Non-pigmented ciliary epithelial cell (primary cell): ENCODE results near the gene SLC9C2.
"Not testable (repeated sequence)": the region's sequence is repeated elsewhere in the genome, so short reads cannot be mapped to it uniquely, and the experiment has no call there.

ENCODE experiments used
- DNase-seq: peaks from one replicate; pipeline ENCODE4 v3.0.0-alpha.2; 2010; ENCODE audit warnings: low read depth

Gene SLC9C2

DNA sequence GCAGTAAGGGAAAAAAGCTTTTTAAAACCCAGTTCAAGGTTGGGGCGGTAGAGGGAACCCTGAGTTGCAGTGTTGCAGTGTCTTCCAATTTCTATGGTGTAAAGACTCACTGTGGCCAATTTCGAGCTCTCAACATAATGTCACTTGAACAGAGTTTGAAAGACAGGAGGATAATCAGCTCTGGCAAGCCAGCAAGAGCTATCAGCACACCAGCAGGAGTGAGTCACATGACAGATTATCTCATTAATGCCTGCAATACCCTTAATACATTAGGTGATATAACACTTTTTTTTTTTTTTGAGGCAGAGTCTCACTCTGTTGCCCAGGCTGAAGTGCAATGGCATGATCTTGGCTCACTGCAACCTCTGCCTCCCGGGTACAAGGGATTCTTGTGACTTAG, 22.8 kb downstream of the SLC9C2 start:
- no peak for DNase-seq

DNA sequence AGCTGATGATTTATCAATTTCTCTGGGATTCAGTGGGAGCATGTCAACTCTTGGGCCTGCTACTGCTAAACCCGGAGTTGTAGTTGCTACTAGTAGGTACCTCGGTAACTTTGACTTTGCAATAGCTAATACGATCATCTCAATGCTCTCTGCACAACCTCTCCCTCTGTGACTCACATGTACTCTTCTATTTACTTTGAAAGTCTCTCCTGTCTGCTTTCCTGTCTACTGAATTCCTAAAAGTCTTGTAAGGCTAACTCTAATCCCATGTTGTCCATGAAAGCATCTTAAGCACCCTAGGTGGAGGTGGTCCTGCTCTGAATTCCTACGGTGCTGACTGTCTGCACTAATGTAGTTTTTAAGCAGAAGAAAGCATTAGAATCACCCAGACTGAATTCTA, 29.3 kb downstream of the SLC9C2 start:
- no peak for DNase-seq

DNA sequence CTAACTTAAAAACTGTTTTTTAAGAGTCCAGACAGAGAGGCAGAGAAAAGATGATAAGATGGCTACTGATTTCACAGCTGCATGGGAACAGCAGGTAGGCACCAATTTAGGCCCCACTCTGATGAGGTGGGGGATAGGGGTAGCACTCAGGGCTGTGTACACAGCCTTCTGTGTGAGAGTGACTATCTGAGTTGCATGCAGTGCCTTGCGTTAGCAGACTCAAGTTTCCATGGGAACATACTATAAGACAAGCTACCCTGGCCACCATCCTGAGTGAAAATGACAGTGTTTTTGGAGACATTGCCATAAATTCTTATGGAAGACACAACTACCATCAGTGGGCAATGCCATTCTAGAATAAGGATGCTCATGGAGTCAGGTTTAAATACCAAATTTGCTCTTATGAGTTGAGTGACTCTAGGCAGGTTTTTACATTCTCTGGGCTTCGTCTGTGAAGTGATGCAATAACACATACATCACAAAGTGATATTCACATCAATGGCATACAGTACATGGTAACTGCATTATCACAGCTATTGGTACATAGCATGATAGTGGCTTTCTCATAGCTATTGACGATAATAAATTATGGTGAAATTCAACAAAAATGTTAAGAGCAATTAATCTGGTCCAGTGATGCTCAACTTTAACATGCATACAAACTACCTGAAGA, 30.5 kb downstream of the SLC9C2 start:
- no peak for DNase-seq

DNA sequence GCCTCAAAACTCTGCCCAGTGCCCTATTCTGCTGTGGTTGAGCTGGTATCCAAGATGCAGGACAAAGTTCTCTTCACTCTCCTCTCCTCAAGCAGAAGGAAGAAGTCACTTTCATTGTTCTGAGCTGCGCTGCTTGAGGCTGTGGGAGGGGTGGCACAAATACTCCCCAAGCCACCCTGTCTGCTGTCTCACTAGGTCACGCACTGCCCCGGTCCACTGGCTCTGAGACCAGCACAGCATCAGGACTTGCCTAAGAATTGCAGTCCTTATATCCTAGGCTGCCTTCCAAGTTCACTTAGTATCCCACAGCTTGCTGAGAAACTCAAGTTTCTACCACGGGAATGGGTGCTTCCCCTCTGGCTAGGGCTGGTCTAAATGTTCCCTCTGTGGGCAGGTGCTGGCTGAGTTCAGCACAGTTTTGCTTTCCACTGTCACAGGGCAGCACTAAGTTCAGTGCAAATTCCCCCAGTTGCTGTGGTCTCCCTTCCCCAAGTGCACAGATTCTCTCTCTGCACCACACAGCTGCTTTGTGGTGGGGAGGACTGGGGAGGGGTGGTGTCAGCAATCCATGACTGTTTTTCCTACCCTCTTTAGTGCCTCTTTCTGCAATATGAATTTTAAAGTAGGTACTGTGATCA, 32.4 kb downstream of the SLC9C2 start:
- DNase-seq, result no peak

DNA sequence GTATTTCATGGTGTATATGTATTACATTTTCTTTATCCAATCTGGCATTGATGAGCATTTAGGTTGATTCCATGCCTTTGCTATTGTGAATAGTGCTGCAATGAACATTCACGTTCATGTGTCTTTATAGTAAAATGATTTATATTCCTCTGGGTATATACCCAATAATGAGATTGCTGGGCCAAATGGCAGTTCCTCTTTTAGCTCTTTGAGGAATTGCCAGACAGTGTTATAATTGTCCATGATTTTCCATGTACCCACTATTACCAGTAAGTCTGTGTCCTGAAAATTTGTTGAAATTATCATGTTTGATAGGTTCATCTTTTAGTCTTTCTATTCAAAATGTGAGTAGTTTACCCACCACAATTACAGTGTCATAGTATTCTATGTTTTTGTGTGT, 34.4 kb downstream of the SLC9C2 start:
- DNase-seq, result no peak

DNA sequence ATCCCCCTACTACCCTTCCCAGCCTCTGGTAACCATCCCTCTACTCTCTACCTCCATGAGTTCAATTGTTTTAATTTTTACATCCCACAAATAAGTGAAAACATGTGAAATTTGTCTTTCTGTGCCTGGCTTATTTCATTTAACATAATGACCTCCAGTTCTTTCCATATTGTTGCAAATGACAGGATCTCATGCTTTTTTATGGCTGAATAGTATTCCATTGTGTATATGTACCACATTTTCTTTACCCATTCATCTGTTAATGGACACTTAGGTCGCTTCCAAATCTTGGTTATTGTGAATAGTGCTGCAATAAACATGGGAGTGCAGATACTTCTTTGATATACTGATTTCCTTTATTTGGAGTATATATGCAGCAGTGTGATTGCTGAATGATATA, 39.0 kb downstream of the SLC9C2 start:
- not testable (repeated sequence) for DNase-seq

DNA sequence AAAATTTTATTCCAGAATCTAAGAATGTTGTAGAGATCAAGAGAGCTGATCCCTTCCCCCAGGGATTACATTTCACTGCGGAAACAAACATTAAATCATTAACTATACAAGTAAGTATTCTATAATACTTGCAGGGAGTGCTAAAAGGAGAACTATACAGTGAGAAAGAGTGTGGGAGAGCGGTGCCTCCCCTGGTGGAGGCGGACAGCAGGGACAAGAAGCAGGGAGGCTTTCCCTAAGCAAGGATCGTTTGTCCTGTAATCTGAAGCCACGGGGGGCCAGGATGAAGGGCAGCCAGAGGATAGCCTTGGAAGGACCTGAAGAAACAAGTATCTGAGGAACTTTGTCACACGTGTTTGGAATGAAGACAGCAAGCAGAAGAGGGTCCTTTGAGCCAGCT, 40.1 kb downstream of the SLC9C2 start:
- no peak for DNase-seq

DNA sequence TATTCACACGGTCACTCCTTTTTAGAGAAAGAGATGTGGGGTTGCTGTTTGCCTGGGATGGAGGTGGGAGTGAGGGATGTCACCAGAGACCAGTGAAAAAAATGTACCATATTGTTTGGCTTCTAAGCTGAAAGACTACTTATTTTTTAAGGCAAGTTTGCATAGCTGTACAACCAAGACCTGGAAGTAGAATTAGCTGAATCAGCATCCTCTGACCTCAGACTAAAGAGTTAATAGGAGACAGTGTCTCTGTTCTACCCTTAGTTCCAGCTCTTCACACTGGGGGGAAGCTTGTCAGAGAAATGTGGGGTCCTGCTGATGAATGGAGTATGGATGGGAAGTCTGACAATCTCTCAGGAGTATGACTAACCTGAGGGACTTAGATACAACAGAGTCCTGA, 41.6 kb downstream of the SLC9C2 start:
- no peak for DNase-seq

DNA sequence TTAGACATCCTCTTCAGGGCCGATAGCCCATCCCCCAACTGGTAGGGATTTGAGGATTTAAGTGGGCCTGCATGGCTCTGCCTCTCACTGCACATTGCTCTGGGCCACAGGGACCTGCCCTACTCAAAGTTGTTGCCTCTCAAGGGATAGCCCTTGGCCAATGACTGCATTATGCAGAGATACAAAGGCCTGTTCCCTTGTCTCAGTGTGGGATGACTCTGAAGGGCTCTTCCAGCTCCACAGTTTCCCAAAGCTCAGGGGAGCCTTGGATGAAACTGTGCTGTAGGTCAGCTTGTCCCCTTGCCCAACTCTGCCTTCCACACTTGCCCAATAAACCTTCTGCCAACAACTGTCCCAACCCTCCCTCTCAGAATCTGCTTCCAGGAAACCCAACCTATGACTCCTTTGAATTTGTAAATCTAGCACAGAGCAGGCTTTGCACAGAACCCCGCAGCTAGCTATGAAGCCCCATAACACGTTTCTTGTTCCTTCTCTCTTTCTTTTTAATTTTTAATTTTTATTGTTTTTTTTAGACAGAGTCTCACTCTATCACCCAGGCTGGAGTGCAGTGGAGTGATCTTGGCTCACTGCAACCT, 42.5 kb downstream of the SLC9C2 start:
- no peak for DNase-seq

DNA sequence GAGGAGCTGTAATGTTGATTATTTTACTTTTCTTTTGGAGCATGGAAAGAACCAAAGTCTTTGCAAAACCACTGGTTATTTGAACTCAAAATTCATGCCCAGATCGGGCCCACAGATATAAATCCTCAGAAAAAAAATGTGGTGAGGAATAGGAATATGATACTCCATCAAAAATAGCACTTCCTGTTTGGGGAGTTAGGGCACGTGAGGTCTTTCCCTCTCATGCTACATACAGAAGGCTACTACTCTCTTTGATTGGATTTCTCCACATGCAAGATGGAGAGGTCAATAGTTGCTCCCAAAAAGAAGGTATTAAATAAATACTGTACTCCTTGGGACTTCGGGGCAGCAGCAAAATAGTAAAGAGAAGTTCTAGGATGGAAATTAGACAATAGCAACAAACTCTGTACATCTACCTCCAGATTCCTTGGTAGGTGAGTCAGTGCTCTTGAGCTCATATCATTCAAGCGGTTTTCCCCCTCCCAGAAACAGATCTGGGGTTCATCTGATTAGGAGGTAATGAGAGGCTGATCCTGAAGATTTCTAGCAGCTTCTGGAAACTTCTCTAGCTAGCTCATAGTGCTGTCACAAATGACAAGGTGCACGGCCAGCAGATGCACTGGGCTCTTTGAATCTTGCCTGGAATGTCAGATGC, 47.1 kb downstream of the SLC9C2 start:
- DNase-seq, result no peak

DNA sequence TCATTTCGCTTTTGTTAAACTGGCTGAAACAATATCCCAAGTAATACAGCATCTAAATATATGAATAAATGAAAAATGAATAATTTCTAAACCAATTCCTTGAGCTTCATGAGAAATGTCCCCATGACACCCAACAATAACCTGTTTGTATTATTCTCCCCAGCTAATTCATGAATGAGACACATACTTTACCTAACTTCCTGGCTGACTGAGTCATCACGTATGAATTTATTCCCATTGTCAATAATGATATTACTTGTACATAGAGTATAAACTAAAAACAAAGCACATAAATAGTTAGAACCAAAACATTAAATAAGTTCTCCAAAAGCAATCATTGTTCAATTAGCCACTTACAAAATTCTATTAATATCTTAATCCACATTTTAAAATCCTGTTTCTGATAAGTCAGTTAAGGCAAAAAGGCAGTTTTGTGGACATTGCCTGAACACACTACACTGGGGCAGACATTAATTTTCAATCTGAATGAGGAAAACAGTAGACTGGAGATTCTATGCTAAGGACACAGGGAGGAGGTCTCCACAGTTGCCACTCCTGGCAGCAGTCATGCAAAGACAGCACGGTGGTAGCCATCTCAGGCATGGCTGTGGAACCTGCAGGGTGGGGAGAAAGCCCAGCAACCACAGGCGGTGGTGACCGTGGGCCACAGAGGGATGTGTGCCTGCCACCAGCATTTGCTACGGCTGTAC, 48.2 kb downstream of the SLC9C2 start:
- no peak for DNase-seq

DNA sequence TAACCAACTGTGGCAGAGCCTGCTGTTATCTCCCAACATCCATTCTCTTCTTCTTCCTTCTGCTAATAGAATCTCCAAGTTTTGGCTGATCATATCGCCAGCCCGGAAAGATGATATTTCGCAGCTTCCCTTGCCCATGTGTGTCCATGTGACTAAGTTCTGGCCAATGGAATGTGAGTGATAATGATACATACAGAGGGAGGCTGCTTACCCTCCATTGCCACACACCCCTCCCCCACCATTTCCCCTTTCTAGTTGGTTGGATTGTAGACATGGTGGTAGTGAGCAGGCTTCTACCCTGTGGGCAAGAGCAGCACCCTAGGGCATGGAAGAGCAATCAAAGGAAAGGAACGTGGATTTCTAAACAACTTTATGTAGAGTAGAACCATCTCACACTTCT, 48.8 kb downstream of the SLC9C2 start:
- DNase-seq, result no peak

DNA sequence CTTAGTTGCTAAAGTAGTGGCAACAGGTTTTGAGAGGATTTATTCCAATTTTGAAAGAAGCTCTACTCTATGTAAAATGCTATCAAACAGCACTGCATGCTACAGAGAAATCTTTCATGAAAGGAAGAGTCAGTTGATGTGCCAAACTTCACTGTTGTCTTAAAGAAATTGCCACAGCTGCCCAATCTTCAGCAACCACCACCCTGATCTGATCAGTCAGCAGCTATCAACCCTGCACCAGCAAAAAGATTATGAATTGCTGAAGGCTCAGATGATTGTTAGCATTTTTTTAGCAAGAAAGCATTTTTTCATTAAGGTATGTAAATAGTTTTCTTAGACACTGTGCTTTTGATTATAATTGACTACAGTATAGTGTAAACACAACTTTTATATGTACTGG, 49.6 kb downstream of the SLC9C2 start:
- no peak for DNase-seq

DNA sequence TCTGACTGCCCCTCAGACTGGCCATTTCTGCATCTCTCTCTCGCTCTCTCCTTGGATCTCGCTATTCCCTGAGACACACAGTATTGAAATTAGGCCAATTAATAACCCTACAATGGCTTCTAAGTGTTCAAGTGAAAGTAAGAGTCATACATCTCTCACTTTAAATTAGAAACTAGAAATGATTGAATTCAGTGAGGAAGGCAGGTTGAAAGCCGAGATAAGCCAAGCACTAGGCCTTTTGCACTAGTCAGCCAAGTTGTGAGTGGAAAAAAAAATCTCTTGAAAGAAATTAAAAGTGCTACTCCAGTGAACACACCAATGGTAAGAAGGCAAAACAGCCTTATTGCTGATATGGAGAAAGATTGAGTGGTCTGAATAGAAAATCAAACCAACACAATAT, 51.2 kb downstream of the SLC9C2 start:
- DNase-seq, result no peak

DNA sequence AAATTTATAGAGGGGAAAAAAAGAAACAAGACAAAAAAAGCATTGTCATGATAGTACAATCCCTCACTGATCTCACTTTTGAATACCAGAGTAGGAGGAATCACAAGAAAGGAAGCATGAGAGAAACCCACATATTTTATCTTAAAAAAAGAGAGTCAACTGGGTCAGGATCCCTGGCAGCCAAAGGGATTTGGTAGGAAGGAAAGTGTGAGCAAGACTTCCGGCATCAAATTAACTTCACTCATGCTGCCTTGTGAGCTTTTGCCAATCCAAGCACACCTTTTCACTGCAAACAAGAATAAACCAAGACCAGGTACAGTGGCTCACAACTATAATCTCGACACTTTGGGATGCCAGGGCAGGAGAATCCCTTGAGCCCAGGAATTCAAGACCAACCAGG, 53.1 kb downstream of the SLC9C2 start:
- no peak for DNase-seq

DNA sequence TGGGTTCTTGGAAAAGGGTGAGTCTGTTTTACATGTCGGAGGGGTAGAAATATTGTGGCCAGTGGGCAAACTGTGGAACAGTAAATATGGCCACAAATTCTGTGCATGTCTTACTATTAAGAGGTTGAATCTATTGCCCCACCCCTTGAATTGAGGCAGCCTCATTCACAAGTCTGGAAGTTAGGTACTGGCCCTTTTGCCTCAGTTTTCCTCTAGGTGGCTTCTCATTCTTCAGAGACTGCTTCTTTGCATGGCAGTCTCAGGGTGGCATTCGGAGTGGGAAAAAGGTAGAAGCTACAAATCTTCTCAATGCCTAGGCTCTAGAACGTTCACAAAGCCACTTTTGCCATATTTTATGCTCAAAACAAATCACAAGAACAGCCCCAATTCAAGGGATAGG, 57.2 kb downstream of the SLC9C2 start:
- DNase-seq, result no peak

DNA sequence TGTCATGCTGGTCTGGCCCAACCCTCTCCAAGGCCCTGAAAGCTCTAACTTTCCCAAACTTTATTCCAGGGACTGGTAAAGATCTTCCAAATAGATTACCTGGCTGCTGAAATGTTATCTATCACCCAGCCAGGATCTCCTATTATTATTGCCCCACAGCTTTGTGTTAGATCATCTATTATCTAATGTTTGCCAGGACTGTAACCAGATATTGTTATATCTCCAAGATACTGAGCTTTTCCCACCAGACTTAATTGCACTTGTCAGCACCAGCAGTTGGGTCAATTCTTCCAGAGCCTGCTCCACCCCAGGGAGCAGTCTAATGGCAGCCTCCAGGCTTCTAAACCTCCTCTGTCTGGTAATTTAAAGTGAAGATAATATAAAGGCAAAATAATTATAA, 66.6 kb downstream of the SLC9C2 start:
- DNase-seq, result no peak

DNA sequence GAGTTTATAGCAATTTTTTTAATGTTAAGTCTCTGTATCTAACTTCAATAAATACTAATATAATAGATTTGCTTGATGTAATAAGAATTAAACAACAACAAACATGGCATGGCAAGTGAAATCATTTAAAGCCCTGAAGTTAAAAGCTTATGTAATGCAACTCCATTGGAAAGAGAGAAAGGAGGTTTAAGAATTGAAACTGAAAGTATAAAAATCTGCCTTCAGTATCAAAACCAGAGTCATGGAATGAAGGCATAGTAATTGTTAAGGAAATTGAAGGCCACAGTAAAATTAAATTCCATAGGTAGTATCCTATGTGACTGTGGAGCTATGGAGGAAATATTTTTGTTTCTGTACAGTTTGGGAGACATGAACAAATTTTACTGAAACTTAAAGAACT, 70.6 kb downstream of the SLC9C2 start:
- no peak for DNase-seq

DNA sequence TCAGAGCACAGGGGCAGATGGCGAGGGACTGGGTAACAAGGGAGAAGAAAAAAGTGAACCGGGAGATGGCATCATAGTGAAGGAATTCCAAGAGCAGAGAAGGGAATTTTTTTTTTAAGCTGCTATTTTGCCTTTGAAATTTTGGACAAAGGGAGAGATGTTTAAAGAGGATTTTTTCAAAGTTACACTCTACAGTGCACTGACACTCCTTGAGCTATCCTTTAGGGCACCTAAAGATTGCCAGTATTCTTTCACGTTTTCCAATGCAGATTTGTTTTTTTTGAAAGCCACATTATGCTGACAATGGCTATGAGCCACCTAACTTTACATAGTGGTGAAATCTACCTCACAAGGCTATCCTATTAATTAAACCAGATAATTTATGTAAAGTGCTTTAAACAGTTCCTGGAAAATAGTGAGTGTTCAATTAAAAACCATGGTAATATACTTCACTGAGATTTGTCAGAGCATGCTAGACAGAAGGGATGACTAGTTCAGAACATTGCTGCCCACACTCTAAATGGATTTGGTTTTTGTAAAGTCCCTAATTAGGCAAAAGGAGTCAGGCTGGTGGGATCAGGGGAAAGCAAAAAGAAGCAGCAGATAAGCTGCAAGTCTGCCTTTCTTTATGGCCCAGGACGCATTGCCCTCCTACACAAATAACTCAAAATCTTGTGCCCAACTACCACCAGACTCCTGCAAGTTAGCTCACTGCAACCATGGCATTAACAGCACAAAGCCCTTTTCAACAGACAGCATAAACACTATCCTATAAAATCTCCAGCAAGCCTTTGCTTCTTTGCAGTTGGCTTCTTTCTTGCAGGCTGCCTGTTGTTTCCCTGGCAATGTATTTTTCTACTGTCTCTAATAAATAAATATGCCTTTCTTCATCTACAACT, 71.8 kb downstream of the SLC9C2 start:
- DNase-seq, result no peak

DNA sequence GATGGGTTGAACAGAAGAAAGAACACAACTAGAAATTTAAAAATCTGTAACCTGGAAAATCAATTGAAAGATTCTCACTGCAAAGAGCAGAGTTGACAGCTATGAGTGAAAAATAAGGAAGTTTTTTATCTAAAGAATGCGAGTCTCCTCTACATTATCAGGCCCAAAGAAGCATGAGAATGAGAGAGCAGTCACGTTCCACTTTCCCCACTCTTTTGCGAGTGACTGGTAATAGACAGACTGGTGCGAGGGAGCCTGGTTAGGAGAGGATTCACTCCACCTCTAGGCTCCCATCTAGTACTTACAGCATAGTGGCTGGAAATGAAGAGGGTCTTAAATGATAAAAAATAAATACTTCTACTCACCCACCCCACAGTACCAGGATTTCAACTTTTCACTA, 73.8 kb downstream of the SLC9C2 start:
- no peak for DNase-seq

DNA sequence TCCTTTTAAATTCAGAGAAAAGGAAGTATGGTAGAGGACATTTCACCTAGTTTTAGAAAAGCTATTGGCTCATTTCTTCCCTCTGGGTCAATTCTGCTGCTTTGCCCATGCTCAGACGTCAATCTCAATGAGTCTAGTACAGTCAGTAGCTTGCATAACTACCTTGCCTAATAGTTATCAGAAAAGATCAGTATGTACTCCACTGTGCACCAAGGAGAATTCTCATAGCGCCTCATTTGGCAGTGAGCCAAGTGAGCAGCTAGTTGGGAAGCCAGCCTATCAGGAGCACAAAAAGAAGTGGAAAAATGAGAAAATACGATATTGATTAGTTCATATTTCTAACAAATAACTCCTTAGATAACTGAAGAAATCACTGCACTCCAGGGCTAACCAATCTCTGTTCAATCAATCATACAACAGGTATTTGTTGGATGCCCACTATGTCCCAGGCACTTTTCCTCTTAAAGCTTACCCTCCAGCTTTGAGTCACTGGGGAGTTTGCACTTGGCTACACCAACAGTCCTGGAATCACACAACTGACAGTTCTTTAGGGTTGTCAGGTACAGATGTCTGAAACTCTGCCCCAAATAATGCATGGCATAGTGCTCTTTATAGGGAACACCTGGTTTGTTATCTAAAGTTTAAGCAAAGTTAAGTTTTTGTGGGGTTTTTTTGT, 75.6 kb downstream of the SLC9C2 start:
- no peak for DNase-seq
